ENCODE data around the gene CADPS2.

DNA sequence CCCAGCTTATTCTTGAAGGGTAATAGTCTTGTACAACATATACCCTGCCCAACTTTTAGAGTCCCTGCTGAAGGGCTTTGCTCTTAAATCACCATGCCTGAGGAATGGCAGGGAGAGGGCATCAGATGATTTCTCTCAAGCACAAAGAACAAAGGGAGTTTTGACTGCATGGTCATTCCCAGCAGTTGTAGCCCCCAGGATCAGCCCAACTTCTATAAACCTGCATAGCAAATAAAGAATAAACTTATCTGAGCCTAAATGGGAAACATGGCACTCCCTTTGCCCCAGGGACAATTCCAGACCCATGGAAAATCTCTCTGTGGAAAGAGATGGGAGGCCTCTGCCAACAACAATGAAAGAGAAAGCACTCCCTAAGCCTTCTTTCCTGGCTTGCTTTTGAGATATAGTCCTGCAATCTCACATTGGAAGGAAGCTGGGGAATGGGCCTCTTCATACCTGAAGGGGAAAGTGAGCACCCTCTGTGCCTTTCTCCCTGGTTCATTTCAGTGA is 18.7 kb downstream of the CADPS2 start:
- TF ChIP-seq, protein P1, sequence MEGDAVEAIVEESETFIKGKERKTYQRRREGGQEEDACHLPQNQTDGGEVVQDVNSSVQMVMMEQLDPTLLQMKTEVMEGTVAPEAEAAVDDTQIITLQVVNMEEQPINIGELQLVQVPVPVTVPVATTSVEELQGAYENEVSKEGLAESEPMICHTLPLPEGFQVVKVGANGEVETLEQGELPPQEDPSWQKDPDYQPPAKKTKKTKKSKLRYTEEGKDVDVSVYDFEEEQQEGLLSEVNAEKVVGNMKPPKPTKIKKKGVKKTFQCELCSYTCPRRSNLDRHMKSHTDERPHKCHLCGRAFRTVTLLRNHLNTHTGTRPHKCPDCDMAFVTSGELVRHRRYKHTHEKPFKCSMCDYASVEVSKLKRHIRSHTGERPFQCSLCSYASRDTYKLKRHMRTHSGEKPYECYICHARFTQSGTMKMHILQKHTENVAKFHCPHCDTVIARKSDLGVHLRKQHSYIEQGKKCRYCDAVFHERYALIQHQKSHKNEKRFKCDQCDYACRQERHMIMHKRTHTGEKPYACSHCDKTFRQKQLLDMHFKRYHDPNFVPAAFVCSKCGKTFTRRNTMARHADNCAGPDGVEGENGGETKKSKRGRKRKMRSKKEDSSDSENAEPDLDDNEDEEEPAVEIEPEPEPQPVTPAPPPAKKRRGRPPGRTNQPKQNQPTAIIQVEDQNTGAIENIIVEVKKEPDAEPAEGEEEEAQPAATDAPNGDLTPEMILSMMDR (IDR thresholded peaks at IDR 0.05) = no peak
- TF ChIP-seq POLR2A (IDR thresholded peaks at IDR 0.05) (no peak), POLR2AphosphoS5 (IDR thresholded peaks at IDR 0.05) (no peak), EP300 (IDR thresholded peaks at IDR 0.05) (no peak)
